ENCODE measurements around the gene BMF.

BMF gene

GRCh38 chr15:40048211-40048792 is 60.4 kb downstream of the BMF start:
- peaks cover 87% of the 10 kb centered on the region for H3K4me1 Mint-ChIP-seq (ENCODE audit: low read depth)
- peak overlapping the region; percentile 52 for H3K4me3 Mint-ChIP-seq
- peak overlapping the region; percentile 95 for H3K27ac Mint-ChIP-seq
- peak; percentile 58 for DNase-seq
- no peaks in the 10 kb centered on the region for H3K9me3 Mint-ChIP-seq
- no peaks in the 10 kb centered on the region for H3K27me3 Mint-ChIP-seq
- peaks cover 14% of the 10 kb centered on the region for H3K36me3 Mint-ChIP-seq (ENCODE audit: low read depth)

- H3K9me3 Mint-ChIP-seq = no peaks in the 10 kb centered on the region
- peak; percentile 78 for DNase-seq
- H3K27me3 Mint-ChIP-seq = no peaks in the 10 kb centered on the region
- H3K4me3 Mint-ChIP-seq = peak overlapping the region; percentile 52
- peaks cover 80% of the 10 kb centered on the region for H3K4me1 Mint-ChIP-seq (ENCODE audit: low read depth)
- H3K36me3 Mint-ChIP-seq (ENCODE audit: low read depth) = peaks cover 14% of the 10 kb centered on the region
- H3K27ac Mint-ChIP-seq = peak overlapping the region; percentile 95
These were observed 61.1 kb downstream of the BMF start for GRCh38 chr15:40047415-40048210.

DNA sequence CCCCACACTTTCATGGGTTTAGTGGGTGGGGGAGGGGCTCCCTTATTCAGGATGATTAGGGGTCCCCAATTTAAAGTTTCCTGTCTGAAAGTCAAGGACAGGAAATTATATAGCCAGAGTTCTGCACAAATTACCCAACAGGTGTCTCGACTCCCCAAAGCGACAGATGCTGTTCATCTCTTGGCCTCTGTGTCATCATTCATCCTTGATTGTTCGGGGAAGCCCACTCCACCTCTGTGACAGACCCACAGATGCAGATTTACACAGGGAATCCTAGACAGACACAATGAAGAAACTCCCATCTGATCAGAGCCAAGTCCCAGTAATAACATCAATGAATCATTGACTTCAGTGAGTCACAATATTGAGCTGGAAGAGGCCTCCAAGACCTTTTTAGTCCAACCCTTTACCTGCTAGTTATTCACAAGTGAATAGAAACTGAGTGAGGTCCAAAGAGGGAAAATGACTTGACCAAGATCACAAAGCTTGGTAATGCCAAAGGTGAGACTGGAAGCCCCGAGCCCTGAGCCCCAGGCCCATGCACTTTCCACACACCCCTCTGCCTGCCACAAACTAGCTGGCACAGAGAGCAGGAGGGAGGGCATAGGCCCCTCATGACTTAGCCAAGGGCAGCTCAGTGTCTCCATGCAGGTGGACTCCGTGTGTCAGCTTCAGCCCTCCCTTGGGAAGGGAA is 61.8 kb downstream of the BMF start:
- peak overlapping the region; percentile 95 for H3K27ac Mint-ChIP-seq
- H3K36me3 Mint-ChIP-seq (ENCODE audit: low read depth) = peaks cover 14% of the 10 kb centered on the region
- no peaks in the 10 kb centered on the region for H3K27me3 Mint-ChIP-seq
- H3K9me3 Mint-ChIP-seq = no peaks in the 10 kb centered on the region
- peaks cover 73% of the 10 kb centered on the region for H3K4me1 Mint-ChIP-seq (ENCODE audit: low read depth)
- DNase-seq = peak; percentile 63
- peak overlapping the region; percentile 52 for H3K4me3 Mint-ChIP-seq

DNA sequence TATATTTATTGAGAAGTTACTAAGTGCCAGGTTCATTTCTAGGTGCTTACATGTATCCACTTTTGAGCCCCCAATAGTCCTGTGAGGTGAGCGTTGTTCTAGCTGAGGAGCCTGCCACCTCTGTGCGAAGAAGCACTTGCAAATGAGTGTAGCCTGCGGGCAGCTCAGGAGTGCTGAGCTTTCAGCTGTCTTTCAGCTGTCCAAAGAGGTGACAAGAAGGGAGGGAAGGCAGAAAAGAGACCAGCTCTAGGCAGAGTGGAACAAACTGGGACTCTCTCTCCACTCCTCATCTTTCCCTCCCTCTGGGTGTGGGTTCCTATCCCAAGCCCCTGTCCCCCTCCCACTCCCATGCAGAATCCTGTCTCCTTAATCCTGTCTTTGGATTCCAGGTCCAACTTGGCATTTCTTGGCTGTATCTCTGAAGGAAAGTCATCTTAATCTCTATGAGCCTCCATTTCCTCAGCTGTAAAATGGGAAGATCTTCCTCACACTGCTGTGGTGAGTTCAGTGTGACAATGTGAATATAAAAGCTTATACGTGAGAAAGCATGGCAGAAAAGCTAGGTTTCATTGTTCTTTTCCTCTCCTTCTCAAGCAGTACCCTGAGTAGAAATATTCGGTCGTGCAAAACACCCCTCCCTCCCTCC is 63.0 kb downstream of the BMF start:
- Mint-ChIP-seq H3K27ac (peak overlapping the region; percentile 95), H3K9me3 (no peaks in the 10 kb centered on the region), H3K4me1 (ENCODE audit: low read depth) (peaks cover 72% of the 10 kb centered on the region), H3K36me3 (ENCODE audit: low read depth) (peaks cover 17% of the 10 kb centered on the region), H3K27me3 (no peaks in the 10 kb centered on the region), H3K4me3 (no peak overlapping the region)
- DNase-seq = no peak

- Mint-ChIP-seq H3K4me3 (peak overlapping the region; percentile 46), H3K36me3 (ENCODE audit: low read depth) (peaks cover 21% of the 10 kb centered on the region), H3K9me3 (no peaks in the 10 kb centered on the region), H3K27ac (peak overlapping the region; percentile 95), H3K4me1 (ENCODE audit: low read depth) (peaks cover 76% of the 10 kb centered on the region), H3K27me3 (no peaks in the 10 kb centered on the region)
- peak; percentile 92 for DNase-seq
These were observed 63.7 kb downstream of the BMF start for GRCh38 chr15:40044717-40045571.

- peak overlapping the region; percentile 46 for H3K4me3 Mint-ChIP-seq
- peaks cover 20% of the 10 kb centered on the region for H3K36me3 Mint-ChIP-seq (ENCODE audit: low read depth)
- peak overlapping the region; percentile 95 for H3K27ac Mint-ChIP-seq
- peaks cover 70% of the 10 kb centered on the region for H3K4me1 Mint-ChIP-seq (ENCODE audit: low read depth)
- H3K27me3 Mint-ChIP-seq = no peaks in the 10 kb centered on the region
- no peak for DNase-seq
- no peaks in the 10 kb centered on the region for H3K9me3 Mint-ChIP-seq
These were observed 64.6 kb downstream of the BMF start for GRCh38 chr15:40043927-40044716.

- Mint-ChIP-seq H3K27ac (no peak overlapping the region), H3K36me3 (ENCODE audit: low read depth) (peaks cover 26% of the 10 kb centered on the region), H3K4me1 (ENCODE audit: low read depth) (peaks cover 62% of the 10 kb centered on the region)
These were observed 65.8 kb downstream of the BMF start for GRCh38 chr15:40042791-40043320.

GRCh38 chr15:40040770-40041169 is 67.9 kb downstream of the BMF start:
- Mint-ChIP-seq H3K27me3 (no peaks in the 10 kb centered on the region), H3K4me3 (peak overlapping the region; percentile 98), H3K36me3 (ENCODE audit: low read depth) (peaks cover 44% of the 10 kb centered on the region), H3K9me3 (no peaks in the 10 kb centered on the region), H3K4me1 (ENCODE audit: low read depth) (peaks cover 60% of the 10 kb centered on the region), H3K27ac (peak overlapping the region; percentile 15)
- DNase-seq = no peak

More at GRCh38 chr15:40042791-40043320, 65.8 kb downstream of the BMF start:
- Mint-ChIP-seq H3K4me3 (no peak overlapping the region), H3K9me3 (no peaks in the 10 kb centered on the region), H3K27me3 (no peaks in the 10 kb centered on the region)
- DNase-seq = no peak

- Mint-ChIP-seq H3K9me3 (no peaks in the 10 kb centered on the region), H3K36me3 (ENCODE audit: low read depth) (peaks cover 48% of the 10 kb centered on the region), H3K4me1 (ENCODE audit: low read depth) (peaks cover 58% of the 10 kb centered on the region), H3K27ac (peak overlapping the region; percentile 84), H3K4me3 (peak overlapping the region; percentile 98), H3K27me3 (no peaks in the 10 kb centered on the region)
- no peak for DNase-seq
These were observed 68.4 kb downstream of the BMF start for GRCh38 chr15:40040293-40040635.

- peak; percentile 95 for DNase-seq
- Mint-ChIP-seq H3K4me3 (peak within 1 kb of the TSS; percentile 98), H3K9me3 (no peaks in the 10 kb centered on the region), H3K27me3 (no peaks in the 10 kb centered on the region), H3K4me1 (ENCODE audit: low read depth) (peaks cover 52% of the 10 kb centered on the region), H3K27ac (peak within 1 kb of the TSS; percentile 98), H3K36me3 (ENCODE audit: low read depth) (peaks cover 61% of the 10 kb centered on the region)
These were observed 69.8 kb downstream of the BMF start, which contains the start of gene SRP14 for GRCh38 chr15:40038638-40039543. Gene SRP14 (minus strand): TSS chr15:40039181. CDS start chr15:40039116, 65 bp downstream.

DNA sequence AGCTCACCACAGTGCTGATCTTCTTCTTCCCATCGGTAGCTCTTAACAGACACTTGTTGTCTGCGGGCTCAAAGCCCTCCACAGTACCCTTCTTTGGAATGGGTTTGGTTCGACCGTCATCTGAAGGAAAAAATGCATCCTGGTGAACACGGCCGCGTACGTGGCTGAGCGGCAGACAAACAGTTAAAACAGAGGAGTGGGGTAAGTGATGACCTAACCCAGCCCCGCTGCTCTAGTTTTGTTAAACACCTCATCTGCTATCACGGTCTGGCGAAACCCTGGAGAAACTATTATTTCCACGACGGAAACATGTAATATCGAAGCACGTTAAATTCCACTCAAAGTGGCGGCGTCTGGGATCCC is 70.4 kb downstream of the BMF start:
- peaks cover 68% of the 10 kb centered on the region for H3K36me3 Mint-ChIP-seq (ENCODE audit: low read depth)
- peaks cover 52% of the 10 kb centered on the region for H3K4me1 Mint-ChIP-seq (ENCODE audit: low read depth)
- no peak for DNase-seq
- no peaks in the 10 kb centered on the region for H3K9me3 Mint-ChIP-seq
- no peaks in the 10 kb centered on the region for H3K27me3 Mint-ChIP-seq
- H3K4me3 Mint-ChIP-seq = peak overlapping the region; percentile 98
- H3K27ac Mint-ChIP-seq = peak overlapping the region; percentile 98
